ENCODE data around the gene BICRA. TPM values are rescaled to one million over a fixed set of nuclear protein-coding genes. Genes with fewer than 3 reads are reported as not detected.

Gene BICRA
- total RNA-seq, 1 experiment from 2014 or later, result 23.1 TPM

DNA sequence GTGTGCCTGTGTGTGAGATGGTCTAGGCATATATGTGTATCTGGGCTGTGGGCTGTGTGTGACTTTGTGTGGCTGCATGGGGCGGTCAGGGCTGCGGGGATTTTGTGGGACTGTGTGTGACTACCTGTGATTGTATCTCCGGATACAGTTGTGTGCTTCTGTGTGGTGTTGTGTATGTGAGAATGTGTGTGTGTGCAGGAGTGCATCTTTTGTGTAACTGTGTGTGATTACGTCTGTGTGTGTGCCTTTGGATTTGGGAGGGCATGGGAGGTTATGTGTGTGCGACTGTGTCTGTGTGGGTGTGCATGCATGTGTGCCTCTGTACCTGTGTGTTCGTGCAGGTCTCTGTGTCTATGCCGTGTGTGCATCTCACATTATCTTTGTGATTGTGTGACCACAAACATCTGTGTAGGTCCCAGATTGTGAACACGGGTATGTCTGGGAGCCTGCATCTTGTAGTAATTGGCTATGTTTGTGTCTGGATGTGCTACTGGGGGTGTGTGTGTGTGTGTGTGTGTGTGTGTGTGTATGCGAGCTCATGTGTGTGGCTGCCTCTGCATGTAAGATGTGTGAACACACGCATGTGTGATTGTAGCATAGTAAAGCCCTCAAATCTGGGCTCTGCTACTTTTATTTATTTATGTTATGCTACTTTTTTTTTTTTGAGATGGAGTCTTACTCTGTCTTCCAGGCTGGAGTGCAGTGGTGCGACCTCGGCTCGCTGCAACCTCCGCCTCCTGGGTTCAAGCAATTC, 111.9 kb downstream of the BICRA start:
- Histone ChIP-seq H3K27me3 (replicated peaks; ENCODE audit: insufficient read depth, low read depth, low read length, poor library complexity) (no peaks in the 10 kb centered on the region), H3K9me3 (ENCODE audit: low read depth, low read length, poor library complexity, severe bottlenecking) (no peaks in the 10 kb centered on the region), H3K4me1 (ENCODE audit: insufficient read depth, low read length, poor library complexity, severe bottlenecking) (peaks cover 16% of the 10 kb centered on the region), H3K36me3 (ENCODE audit: insufficient read depth, low read length, poor library complexity, severe bottlenecking) (no peaks in the 10 kb centered on the region), H3K27ac (ENCODE audit: low read depth, low read length, poor library complexity, severe bottlenecking) (no peak overlapping the region), H3K4me3 (ENCODE audit: low read depth, low read length, poor library complexity, severe bottlenecking) (no peak overlapping the region)
- no peak for TF ChIP-seq EZH2 (IDR thresholded peaks at IDR 0.05; ENCODE audit: borderline replicate concordance, low read depth, low read length, poor library complexity, severe bottlenecking)
- TF ChIP-seq, protein P1, sequence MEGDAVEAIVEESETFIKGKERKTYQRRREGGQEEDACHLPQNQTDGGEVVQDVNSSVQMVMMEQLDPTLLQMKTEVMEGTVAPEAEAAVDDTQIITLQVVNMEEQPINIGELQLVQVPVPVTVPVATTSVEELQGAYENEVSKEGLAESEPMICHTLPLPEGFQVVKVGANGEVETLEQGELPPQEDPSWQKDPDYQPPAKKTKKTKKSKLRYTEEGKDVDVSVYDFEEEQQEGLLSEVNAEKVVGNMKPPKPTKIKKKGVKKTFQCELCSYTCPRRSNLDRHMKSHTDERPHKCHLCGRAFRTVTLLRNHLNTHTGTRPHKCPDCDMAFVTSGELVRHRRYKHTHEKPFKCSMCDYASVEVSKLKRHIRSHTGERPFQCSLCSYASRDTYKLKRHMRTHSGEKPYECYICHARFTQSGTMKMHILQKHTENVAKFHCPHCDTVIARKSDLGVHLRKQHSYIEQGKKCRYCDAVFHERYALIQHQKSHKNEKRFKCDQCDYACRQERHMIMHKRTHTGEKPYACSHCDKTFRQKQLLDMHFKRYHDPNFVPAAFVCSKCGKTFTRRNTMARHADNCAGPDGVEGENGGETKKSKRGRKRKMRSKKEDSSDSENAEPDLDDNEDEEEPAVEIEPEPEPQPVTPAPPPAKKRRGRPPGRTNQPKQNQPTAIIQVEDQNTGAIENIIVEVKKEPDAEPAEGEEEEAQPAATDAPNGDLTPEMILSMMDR (conservative IDR thresholded peaks at IDR 0.05; ENCODE audit: low read depth, low read length), result no peak
- no peak for DNase-seq (ENCODE audit: low spot score)
- CTCF ChIA-PET, result interaction anchor here (0.7 kb wide), 1 partner anchor 45 kb away, joined by 4 read pairs; no protein-coding TSS in a partner anchor
- BruUV-seq (replicated peaks), result no TSS peak
- POLR2A ChIA-PET (ENCODE audit: low non-redundant PET), result no interaction called here
- intact Hi-C loops (cut with micrococcal nuclease; ENCODE audit: unreplicated experiment), result no loop called here

DNA sequence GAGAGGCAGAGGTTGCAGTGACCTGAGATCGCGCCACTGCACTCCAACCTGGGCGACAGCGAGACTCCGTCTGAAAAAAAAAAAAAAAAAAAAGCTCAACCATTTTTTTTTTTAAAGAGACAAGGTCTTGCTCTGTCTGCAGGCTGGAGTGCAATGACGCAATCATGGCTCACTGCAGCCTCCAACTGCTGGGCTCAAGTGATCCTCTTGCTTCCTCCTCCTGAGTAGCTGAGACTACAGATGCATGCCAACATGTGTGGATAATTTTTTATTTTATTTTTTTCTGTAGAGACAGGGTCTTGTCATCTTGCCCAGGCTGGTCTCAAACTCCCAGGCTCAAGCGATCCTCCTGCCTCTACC, 114.6 kb downstream of the BICRA start:
- TF ChIP-seq, protein P1 (conservative IDR thresholded peaks at IDR 0.05; ENCODE audit: low read depth, low read length), result no peak
- TF ChIP-seq EZH2 (IDR thresholded peaks at IDR 0.05; ENCODE audit: borderline replicate concordance, low read depth, low read length, poor library complexity, severe bottlenecking), result no peak
- H3K27me3 ChIP-seq (replicated peaks; ENCODE audit: insufficient read depth, low read depth, low read length, poor library complexity), result no peaks in the 10 kb centered on the region
- no peaks in the 10 kb centered on the region for H3K9me3 ChIP-seq (ENCODE audit: low read depth, low read length, poor library complexity, severe bottlenecking)
- intact Hi-C loops (cut with micrococcal nuclease; ENCODE audit: unreplicated experiment), result no loop called here
- no peak overlapping the region for H3K27ac ChIP-seq (ENCODE audit: low read depth, low read length, poor library complexity, severe bottlenecking)
- DNase-seq (ENCODE audit: low spot score), result peak; percentile 62
- peak overlapping the region; percentile 25 for H3K4me3 ChIP-seq (ENCODE audit: low read depth, low read length, poor library complexity, severe bottlenecking)
- H3K36me3 ChIP-seq (ENCODE audit: insufficient read depth, low read length, poor library complexity, severe bottlenecking), result no peaks in the 10 kb centered on the region
- ChIA-PET CTCF (interaction anchor here (0.6 kb wide), 1 partner anchor 20 kb away, joined by 5 read pairs; no protein-coding TSS in a partner anchor), POLR2A (ENCODE audit: low non-redundant PET) (interaction anchor here (0.6 kb wide), 2 partner anchors 41 to 375 kb away, joined by 4 to 10 read pairs; no protein-coding TSS in a partner anchor)
- BruUV-seq (replicated peaks), result no TSS peak
- H3K4me1 ChIP-seq (ENCODE audit: insufficient read depth, low read length, poor library complexity, severe bottlenecking), result peaks cover 16% of the 10 kb centered on the region

DNA sequence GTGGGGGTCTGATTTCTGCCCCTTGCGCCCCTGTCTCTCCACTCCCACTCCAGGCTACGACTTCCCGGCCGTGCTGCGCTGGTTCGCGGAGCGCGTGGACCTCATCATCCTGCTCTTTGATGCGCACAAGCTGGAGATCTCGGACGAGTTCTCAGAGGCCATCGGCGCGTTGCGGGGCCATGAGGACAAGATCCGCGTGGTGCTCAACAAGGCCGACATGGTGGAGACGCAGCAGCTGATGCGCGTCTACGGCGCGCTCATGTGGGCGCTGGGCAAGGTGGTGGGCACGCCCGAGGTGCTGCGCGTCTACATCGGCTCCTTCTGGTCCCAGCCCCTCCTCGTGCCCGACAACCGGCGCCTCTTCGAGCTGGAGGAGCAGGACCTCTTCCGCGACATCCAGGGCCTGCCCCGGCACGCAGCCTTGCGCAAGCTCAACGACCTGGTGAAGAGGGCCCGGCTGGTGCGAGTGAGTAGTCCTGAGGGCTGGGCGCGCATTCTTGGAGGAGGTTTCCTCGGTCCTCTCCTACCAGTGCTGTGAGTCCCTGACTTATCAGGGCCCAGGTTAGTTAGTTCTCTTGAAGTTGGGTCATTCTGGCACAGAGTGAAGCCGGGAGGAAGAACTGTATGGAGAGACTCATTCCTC, 116.9 kb downstream of the BICRA start:
- TF ChIP-seq EZH2 (IDR thresholded peaks at IDR 0.05; ENCODE audit: borderline replicate concordance, low read depth, low read length, poor library complexity, severe bottlenecking), result no peak
- TF ChIP-seq, protein P1 (conservative IDR thresholded peaks at IDR 0.05; ENCODE audit: low read depth, low read length), result no peak
- Histone ChIP-seq H3K36me3 (ENCODE audit: insufficient read depth, low read length, poor library complexity, severe bottlenecking) (no peaks in the 10 kb centered on the region), H3K27me3 (replicated peaks; ENCODE audit: insufficient read depth, low read depth, low read length, poor library complexity) (no peaks in the 10 kb centered on the region), H3K9me3 (ENCODE audit: low read depth, low read length, poor library complexity, severe bottlenecking) (no peaks in the 10 kb centered on the region), H3K4me3 (ENCODE audit: low read depth, low read length, poor library complexity, severe bottlenecking) (no peak overlapping the region), H3K27ac (ENCODE audit: low read depth, low read length, poor library complexity, severe bottlenecking) (no peak overlapping the region), H3K4me1 (ENCODE audit: insufficient read depth, low read length, poor library complexity, severe bottlenecking) (peaks cover 20% of the 10 kb centered on the region)
- ChIA-PET CTCF (no interaction called here), POLR2A (ENCODE audit: low non-redundant PET) (no interaction called here)
- DNase-seq (ENCODE audit: low spot score), result no peak
- BruUV-seq (replicated peaks), result no TSS peak
- intact Hi-C loops (cut with micrococcal nuclease; ENCODE audit: unreplicated experiment), result no loop called here
